ENCODE results near the gene HOXD9.

DNA sequence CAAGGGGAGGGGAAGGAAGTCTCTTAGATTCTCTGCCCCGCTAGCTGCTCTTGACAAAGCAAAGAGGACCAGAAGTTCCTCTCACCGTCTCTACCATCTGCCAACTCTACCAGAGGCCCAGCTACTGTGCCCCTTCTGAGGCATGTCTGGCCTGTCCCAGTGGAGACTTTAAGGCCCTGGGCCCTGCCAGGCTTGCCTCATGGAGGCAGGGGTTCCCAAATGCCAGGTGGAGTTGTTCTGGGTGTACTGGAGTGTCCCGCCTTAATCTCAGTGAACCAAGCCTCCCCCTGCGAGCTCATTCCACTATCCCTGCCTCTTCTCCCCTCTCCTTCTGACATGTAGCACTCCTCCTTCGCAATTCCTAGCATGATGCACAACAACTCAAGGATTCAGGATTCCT lies 20.7 kb upstream of the HOXD9 start:
- TF ChIP-seq, protein P1, sequence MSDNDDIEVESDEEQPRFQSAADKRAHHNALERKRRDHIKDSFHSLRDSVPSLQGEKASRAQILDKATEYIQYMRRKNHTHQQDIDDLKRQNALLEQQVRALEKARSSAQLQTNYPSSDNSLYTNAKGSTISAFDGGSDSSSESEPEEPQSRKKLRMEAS (IDR thresholded peaks at IDR 0.05; ENCODE audit: low read depth, low read length), result no peak
- TF ChIP-seq, protein P2, sequence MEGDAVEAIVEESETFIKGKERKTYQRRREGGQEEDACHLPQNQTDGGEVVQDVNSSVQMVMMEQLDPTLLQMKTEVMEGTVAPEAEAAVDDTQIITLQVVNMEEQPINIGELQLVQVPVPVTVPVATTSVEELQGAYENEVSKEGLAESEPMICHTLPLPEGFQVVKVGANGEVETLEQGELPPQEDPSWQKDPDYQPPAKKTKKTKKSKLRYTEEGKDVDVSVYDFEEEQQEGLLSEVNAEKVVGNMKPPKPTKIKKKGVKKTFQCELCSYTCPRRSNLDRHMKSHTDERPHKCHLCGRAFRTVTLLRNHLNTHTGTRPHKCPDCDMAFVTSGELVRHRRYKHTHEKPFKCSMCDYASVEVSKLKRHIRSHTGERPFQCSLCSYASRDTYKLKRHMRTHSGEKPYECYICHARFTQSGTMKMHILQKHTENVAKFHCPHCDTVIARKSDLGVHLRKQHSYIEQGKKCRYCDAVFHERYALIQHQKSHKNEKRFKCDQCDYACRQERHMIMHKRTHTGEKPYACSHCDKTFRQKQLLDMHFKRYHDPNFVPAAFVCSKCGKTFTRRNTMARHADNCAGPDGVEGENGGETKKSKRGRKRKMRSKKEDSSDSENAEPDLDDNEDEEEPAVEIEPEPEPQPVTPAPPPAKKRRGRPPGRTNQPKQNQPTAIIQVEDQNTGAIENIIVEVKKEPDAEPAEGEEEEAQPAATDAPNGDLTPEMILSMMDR (IDR thresholded peaks at IDR 0.05; ENCODE audit: low read depth, low read length), result no peak
- no peak for TF ChIP-seq POLR2A (IDR thresholded peaks at IDR 0.05; ENCODE audit: extremely low read depth, insufficient read length)
- TF ChIP-seq MYC (IDR thresholded peaks at IDR 0.05; ENCODE audit: low read depth, low read length), result no peak
